GM18508 (cell line): ENCODE data around the gene LMNA.
"Not testable (repeated sequence)": the region's sequence is repeated elsewhere in the genome, so short reads cannot be mapped to it uniquely, and the experiment has no call there.

Experiments used
- ATAC-seq: cut with Tn5 transposase; IDR thresholded peaks from one replicate; pipeline ENCODE4 v1.9.1; 2021; ENCODE audit warnings: moderate number of reproducible peaks; ENCODE audit not compliant: insufficient read depth, unreplicated experiment

LMNA gene

DNA sequence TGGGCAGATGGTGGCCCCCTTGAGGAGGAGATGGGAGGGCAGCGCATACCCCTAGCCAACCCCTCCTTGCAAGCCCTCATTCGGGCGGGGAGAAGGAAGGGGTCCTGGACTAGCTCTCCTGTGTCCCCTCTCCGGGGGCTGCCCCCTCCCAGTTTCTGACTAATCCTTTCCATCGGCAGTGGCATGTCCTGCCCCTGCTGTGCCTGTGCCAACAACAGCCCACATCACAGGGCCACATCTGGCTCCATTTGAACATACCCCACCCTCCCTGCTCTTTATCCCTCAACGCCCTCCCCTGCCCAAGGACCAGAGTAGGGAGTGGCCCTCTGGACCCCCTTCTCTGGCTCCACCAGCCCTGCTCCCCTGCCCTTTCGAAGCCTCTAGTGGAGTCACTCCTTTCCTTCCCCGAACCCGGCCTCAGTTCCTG is 11.0 kb upstream of the LMNA start:
- ATAC-seq = no peak

DNA sequence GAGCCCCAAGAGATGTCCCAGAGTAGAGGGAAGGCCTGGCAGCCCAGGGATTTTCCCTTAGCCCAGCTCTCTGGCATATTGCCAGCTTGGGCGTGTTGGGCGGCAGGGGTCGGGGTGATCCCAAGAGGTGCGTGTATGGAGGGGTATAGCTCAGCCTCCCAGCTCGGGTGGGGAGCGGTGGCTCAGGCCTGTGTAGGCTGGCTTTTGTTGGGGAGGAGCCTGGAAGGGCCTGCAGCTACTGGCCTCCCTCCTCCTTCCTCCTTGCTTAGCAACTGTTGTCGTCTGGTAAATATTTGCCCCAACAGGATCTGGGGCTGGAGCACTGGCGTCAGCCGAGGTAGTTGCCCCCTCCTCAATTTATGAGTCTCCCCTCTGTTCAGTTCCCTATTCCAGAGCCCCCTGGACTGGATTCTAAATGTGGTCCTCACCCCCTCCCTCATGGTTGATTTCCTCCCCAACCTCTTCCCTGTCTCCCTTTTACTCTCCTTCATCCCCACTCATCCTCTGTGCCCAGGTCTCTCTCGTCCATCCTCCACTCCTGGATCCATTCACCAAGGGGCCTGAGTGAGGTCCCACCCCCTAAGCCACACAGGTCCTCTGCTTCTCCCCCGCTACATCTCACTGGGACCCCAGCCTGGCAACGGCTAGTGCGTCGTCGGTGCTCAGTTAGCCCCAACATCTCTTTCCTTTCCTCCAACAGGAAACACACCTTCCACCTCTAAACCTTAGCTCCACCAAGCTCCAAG is 10.3 kb upstream of the LMNA start:
- ATAC-seq = no peak

DNA sequence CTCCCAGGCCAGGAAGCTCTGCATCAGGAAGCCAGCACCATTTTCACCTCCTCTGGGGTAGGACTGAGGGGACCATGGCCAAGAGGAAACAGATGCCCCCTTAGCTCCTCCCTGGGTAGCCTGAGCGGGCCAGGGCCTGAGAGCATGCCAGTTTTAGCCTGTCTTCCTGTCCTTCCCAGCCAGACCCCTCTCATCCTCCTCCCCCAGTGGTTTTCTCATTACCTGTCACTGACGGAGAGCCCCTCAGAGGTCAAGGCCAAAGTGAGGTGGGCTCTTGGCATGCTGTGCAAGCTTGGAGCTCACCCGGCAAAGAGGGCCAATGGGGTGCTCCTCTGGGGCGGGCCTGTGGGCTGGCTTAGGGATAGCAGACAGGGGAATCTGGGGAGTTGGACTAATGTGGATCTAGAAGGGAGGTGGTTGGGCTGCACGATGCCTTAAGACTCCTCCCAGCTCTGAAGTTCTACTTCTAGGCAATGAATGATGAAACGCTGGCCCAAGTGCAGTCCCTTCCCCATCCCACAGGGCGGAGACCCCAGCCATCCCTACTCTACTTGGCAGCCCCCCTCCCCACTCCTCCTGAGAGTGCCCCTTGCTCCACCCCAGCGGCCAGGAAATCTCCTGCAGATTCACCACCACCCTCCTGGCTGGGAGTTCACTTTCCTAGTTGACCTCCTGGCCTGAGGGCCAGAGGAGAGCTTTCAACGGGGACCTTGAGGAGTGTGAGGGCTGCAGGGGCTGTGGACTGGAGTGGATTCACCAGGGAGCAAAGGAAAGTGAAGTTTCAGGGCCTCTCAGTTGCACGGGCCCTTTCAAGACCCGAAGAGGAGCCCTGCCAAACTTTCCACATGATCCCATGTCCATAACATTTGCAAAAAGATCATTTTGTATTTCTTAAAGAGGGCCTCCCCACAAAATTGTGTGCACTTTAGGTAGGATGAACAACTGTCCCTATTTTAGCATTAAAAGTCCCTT is 9.4 kb upstream of the LMNA start:
- no peak for ATAC-seq

DNA sequence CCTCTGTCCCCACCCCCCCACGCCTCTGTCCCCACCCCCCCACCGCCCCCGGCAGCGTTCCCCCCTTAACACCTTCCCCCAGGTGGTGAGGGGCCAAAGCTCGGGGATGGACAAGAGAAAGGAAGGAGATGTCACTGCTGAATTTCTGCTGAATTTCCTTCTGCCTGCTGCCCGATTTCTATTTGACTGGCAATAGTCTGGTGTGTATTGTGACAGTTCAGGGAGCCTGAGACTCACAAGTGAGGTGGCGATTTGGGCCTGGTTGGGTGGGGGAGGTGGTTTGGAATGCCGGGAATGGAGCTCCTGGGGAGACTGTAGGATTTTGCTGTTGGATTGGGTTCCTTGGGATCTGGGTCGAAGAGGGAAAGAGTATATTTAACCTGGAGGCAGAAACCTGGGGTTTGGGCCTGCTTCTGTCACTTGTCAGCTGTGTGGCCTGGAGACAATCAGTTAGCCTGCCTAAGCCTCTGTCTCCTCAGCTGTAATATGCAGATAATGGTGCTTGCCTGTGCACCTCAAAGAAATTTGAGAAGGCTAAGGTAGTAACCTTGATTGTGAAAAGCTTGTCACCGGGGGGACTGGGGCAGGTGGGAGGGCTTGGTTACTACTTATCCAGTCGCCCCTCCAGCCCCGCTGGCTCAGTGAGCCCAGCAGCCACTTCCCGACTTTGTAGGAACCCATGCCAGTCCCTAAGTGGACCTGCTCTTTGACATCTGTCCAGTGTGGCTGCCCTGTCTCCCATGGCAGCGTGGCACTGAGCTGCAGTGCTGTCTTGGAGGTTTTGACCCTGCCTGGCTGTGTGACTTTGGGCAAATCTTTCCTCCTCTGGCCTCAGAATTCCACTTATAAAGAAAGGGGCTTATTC is 7.7 kb upstream of the LMNA start:
- peak; percentile 5 for ATAC-seq

DNA sequence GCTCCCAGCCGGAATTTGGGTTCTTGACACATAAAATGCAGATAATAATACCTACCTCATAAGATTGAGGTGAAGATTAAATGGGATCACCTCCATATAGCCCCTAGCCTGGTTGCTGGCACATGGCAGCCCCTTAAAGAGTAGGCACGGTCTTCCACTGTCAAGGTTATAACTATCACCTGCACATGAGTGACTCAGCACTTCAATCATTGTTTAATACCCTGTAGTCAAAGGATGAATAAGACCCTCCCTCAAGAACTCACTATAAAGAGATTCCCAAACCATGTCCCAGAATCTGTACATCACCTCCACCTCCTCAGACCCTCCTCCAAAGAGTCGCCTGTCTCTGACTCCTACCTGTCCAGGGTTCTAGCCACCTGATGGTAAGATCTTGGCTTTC is 6.5 kb upstream of the LMNA start:
- ATAC-seq = no peak

DNA sequence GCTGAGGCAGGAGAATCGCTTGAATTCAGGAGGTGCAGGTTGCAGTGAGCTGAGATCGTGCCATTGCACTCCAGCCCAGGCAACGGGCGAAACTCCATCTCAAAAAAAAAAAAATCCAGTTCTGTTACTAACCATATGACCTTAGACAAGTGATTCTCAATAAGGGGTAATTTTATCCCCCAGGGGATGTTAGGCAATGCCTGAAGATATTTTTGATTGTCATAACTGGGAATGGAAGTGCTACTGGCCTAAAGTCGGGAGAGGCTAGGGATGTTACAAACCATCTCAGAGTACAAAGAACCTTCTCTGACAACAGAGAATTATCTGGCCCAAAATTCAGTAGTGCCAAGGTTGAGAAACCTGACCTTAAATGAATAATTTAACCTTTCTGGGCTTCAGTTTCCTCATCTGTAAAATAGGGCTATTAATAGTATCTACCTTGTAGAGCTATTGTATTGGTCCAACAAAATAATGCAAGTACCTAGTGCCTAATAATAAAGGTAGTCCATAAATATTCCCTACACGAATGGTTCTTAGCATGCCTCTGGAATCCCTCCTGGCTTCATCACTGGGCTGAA is 5.8 kb upstream of the LMNA start:
- no peak for ATAC-seq

DNA sequence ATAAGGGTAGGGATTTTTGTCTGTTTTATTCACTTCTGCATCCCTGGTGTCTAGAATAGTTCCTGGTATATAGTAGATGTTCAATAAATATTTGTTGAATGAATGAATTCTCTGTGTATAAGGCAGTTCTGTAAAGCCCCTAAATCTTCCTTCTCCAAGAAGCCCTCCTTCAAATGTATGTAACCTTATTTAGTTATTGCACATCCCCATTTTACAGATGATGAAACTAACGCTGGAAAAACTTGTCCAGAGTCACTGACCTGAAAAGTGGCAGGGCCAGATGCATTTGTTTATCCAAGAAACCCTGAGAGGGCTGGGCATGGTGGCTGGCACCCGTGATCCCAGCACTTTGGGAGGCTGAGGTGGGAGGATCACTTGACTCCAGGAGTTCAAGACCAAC is 4.3 kb upstream of the LMNA start:
- ATAC-seq = no peak

DNA sequence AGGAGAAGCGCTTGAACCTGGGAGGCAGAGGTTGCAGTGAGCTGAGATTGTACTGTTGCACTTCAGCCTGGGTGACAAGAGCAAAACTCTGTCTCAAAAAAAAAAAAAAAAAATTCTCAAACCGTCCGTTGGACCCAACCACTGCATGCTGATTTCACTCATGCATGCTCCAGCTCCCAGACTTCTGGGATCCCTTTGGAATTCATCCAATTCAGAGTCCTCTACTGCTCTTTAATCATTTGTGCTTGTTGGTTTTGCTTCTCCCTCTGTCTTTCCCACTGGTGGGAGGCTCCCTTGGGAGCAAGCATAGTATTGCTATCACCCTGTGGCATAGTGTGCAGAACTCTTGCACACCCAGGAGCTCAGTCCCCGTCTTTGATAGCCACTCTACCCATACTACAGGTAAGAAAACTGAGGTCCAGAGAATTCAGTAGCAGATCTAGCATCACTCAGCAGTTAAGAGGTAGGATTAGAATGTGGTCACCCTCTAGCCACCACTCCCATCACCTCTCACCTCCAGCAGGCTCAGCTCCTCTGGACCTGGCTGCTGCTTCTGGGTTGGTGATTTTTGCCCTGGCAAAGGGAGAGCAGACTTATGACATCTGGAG is 3.1 kb upstream of the LMNA start:
- no peak for ATAC-seq

DNA sequence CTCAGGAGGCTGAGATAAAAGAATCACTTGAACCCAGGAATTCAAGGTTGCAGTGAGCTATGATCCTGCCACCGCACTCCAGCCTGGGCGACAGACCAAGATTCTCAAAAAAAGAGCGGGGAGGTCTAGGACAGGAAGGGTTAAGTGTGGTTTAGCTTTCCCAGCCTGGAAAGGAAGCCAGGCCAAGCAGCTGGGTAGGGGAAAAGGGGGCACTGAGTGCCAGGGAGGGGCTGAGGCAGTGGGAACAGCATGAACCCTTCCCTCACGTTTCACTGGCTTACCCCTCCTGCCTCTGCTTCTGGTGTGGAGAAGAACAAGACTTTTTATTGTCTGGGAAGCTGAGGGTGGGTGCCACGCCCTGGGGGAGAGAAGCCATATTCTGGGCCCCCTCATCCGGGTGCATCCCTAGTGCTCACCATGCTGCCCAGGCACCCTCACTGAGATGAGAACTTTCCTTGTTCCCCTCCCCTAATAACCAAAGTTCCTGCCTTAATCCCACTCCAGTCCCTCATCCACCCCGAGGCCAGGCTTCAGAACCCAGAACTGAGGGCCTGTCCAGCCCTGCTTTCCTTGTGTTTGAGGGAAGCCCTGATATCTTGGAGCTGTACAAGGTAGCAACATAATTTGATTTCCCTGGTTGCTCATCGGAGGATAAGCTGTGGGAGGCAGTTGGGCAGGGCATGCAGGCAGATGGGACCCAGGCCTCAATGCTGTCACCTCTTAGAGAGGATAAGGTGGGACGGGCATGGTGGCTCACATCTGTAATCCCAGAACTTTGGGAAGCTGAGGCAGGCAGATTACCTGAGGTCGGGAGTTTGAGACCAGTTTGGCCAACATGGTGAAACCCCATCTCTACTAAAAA is 2.0 kb upstream of the LMNA start:
- ATAC-seq = no peak

DNA sequence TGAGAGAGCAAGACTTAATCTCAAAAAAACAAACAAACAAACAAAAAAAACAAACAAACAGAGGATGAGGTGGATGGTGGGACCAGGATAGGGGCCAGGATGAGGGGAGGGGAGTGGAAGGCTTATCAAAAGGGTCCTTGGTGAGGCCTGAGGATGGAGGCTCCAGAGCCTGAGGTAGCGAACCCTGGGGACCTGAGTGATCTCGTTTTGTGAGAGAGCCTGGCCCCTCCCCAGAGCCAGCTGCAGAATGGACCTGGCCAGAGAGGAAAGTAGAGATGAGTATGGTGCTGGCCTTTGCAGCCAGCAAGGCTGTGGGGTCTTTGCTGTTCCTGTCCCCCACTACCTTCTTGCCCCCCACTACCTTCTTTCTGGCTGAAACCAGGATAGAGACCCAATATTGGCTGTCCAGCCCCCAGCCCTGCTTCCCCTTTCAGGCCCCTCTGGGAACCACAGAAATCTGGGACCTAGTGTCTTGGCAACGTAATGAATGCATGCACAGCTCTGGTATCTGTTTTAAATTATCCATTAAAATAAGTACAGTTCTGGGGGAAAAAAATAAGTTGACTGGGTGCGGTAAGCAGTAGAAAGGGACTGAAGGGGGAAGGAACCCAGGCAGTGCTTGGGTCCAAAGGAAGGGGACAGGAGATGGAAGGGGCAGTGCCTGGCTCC is 1.1 kb upstream of the LMNA start:
- ATAC-seq = no peak

DNA sequence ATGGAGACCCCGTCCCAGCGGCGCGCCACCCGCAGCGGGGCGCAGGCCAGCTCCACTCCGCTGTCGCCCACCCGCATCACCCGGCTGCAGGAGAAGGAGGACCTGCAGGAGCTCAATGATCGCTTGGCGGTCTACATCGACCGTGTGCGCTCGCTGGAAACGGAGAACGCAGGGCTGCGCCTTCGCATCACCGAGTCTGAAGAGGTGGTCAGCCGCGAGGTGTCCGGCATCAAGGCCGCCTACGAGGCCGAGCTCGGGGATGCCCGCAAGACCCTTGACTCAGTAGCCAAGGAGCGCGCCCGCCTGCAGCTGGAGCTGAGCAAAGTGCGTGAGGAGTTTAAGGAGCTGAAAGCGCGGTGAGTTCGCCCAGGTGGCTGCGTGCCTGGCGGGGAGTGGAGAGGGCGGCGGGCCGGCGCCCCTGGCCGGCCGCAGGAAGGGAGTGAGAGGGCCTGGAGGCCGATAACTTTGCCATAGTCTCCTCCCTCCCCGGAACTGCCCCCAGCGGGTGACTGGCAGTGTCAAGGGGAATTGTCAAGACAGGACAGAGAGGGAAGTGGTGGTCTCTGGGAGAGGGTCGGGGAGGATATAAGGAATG is 505 bp downstream of the LMNA start:
- ATAC-seq = no peak

DNA sequence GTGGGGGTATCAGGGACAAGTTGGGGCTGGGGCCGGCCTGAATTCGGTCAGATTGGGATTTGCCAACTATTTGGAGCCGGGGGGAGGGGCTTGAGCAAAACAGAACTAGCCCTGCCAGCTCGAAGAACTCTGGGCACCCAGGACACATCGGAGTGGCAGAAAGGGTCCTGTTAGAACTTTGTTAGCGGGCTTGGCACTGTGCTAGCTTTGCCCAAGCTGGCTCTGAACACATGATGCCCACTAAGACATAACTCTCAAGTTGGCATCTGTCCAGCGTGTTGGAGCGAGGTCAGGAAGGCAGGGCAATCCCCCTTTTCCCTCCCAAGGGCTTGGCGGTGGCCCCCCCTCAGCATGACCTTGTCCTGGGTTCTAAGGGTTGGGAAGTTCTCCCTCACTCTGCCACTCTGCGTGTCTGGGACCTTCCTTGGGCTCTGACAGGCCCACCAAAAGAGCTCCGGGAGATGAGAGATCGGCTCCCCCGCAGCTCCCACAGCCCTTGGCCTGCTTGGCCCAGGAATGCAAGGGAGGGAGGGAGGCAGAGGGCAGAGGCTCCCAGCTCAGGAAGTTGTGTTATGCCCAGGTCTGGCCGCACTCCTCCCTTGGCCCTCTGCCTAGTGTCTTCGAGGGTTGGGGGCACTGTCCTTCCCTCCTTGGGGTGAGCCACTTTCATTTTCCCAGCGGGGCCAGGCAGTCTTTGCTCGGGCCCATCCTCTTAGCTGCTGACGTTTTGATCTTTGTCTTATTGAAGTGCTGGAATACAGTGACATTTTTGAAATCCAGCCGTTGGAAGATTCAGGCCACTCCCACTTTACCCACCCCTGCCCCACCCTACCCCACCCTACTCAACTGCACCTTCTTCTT is 1.2 kb downstream of the LMNA start:
- no peak for ATAC-seq

DNA sequence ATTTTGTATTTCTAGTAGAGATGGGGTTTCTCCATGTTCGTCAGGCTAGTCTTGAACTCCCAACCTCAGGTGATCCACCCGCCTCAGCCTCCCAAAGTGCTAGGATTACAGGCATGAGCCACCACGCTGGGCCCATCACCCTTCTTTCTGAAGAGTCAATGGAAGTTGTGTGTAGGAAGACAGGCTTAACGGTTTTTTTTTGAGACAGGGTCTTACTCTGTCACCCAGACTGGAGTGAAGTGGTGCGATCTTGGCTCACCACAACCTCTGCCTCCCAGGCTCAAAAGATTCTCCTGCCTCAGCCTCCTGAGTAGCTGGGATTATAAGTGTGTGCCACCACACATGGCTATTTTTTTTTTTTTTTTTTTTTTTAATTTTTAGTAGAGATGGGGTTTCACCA is 2.2 kb downstream of the LMNA start:
- not testable (repeated sequence) for ATAC-seq

DNA sequence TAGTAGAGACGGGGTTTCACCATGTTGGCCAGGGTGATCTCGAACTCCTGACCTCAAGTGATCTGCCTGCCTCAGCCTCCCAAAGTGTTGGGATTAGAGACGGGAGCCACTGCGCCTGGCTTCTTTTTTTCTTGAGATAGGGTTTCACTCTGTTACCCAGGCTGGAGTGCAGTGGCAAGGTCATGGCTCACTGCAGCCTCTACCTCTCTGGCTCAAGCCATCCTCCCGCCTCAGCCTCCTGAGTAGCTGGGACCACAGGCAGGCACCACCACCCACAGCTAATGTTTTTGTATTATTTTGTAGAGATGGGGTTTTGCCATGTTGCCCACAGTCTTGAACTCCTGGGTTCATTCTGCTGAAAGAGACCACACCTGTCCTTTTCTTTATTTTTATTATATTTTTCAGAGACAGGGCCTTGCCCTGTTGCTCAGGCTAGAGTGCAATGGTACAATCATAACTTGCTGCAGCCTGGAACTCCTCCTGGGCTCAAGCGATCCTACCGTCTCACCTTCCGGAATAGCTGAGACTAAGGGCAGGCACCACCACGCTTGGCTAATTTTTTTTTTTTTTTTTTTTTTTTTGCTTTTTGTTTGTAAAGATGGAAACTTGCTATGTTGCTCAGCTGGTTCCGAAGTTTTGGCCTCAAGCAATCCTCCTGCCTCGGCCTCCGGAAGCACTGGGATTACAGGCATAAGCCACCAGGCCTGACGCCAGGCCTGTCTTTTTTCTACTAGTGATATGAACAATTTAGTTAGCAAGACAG is 3.1 kb downstream of the LMNA start:
- no peak for ATAC-seq

DNA sequence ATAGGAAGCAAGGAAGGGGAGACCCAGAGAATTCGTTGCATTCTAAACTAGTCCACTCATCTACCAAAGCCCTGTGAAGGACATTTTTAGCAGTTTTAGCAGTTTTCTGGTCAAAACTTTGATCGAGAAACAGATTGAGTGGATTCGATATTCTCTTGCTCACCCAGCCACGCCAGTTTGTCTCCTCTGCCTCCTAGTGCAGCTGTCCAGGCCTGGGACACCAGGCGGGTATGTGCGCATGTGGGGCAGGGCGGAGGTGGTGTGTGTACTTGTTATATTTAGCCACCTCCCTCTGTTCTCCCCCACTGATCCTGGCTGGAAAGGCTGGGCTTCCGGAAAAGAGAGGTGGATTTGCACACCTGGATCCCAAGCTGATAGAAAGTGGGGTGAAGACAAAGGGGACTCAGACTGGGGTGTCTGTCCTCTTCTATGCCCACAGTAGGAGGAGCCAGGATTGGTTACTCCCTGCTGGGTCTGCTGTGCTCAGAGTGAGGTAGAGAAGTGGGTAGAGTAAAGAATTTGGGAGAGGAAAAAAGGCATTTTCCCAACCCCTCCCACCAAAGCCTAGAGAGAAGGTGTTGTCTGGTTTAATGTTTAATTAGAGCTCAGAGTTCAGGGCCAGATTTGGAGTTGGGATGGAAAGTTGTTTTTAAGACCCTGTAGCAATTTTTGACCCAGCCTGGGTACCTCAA is 3.8 kb downstream of the LMNA start:
- no peak for ATAC-seq
